Measurements from ENCODE around the gene SPATS1. TPM values are rescaled to one million over a fixed set of nuclear protein-coding genes. Genes with fewer than 3 reads are reported as not detected.

SPATS1 gene
- total and polyA plus RNA-seq, 4 experiments from 2014 or later = not detected

- intact Hi-C loops (cut with micrococcal nuclease) = no loop called here
- H3K27ac Mint-ChIP-seq = no peak overlapping the region
- H3K4me3 Mint-ChIP-seq = no peak overlapping the region
- Histone ChIP-seq H3K27ac (ENCODE audit: low read depth, low read length) (no peak overlapping the region), H3K4me3 (ENCODE audit: low read length in 2 of 2) (no peak overlapping the region), H3K4me1 (ENCODE audit: insufficient read depth, low read length) (no peaks in the 10 kb centered on the region), H3K27me3 (ENCODE audit: insufficient read depth, low read length) (no peaks in the 10 kb centered on the region), H3K36me3 (ENCODE audit: insufficient read depth, low read length) (no peaks in the 10 kb centered on the region), H3K9me3 (ENCODE audit: control insufficient read depth in 1 of 2, low read length in 2 of 2) (no peaks in the 10 kb centered on the region)
- DNase-seq = no peak
- H3K27me3 Mint-ChIP-seq = peaks cover 7 to 26% of the 10 kb centered on the region in 2 donors
- no peaks in the 10 kb centered on the region for H3K36me3 Mint-ChIP-seq
- no peaks in the 10 kb centered on the region for H3K4me1 Mint-ChIP-seq
- peaks cover 0 to 2% (median 0%) of the 10 kb centered on the region in 8 donors for H3K9me3 Mint-ChIP-seq
- ChIA-PET POLR2A (ENCODE audit: partially characterized antibody) (no interaction called here), CTCF (ENCODE audit: partially characterized antibody) (interaction anchor here (1.1 to 1.6 kb wide), 2 partner anchors 8 to 61 kb away, joined by 5 to 9 read pairs; no protein-coding TSS in a partner anchor)
Observed at GRCh38 chr6:44329858-44330257, 12.6 kb upstream of the SPATS1 start.

DNA sequence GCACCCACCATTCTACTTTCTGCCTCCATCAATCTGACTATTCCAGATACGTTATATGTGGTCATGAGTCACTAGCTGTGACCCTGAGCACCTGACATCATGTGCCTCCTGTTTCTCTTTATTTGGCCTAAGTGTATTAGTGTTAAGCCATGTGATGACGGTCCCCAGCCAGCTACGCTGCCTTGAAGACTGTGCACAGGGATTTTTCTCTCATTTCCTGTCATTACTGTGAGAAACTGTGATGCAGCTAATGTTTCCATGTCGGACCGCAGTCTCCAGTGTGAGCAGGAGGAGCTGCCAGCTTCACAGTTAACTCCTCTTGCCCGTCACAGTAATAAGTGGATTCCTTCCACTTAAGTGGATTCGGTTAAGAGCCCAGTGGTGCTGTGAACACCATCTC is 9.9 kb upstream of the SPATS1 start:
- H3K27me3 ChIP-seq (ENCODE audit: insufficient read depth, low read length) = no peaks in the 10 kb centered on the region
- no peaks in the 10 kb centered on the region for H3K4me1 Mint-ChIP-seq
- intact Hi-C loops (cut with micrococcal nuclease) = no loop called here
- H3K4me1 ChIP-seq (ENCODE audit: insufficient read depth, low read length) = no peaks in the 10 kb centered on the region
- ChIA-PET CTCF (ENCODE audit: partially characterized antibody) (interaction anchor here (0.7 to 7.7 kb wide), 6 partner anchors 20 to 164 kb away, joined by 3 to 48 read pairs (median 3); partner anchors contain the start of gene AARS2), POLR2A (ENCODE audit: partially characterized antibody) (no interaction called here)
- no peak overlapping the region for H3K4me3 Mint-ChIP-seq
- no peaks in the 10 kb centered on the region for H3K9me3 ChIP-seq (ENCODE audit: control insufficient read depth in 1 of 2, low read length in 2 of 2)
- peaks cover 7 to 26% of the 10 kb centered on the region in 2 donors for H3K27me3 Mint-ChIP-seq
- H3K9me3 Mint-ChIP-seq = no peaks in the 10 kb centered on the region
- no peak overlapping the region for H3K27ac Mint-ChIP-seq
- H3K36me3 Mint-ChIP-seq = no peaks in the 10 kb centered on the region
- no peak overlapping the region for H3K27ac ChIP-seq (ENCODE audit: low read depth, low read length)
- H3K36me3 ChIP-seq (ENCODE audit: insufficient read depth, low read length) = no peaks in the 10 kb centered on the region
- no peak for DNase-seq
- no peak overlapping the region for H3K4me3 ChIP-seq (ENCODE audit: low read length in 2 of 2)

- ChIA-PET POLR2A (ENCODE audit: partially characterized antibody) (no interaction called here), CTCF (ENCODE audit: partially characterized antibody) (interaction anchor here (0.7 to 7.7 kb wide), 4 partner anchors 20 to 160 kb away, joined by 3 to 48 read pairs (median 4); partner anchors contain the start of gene AARS2)
- peaks cover 7 to 26% of the 10 kb centered on the region in 2 donors for H3K27me3 Mint-ChIP-seq
- H3K4me1 ChIP-seq (ENCODE audit: insufficient read depth, low read length) = no peaks in the 10 kb centered on the region
- no peak overlapping the region for H3K4me3 Mint-ChIP-seq
- no peaks in the 10 kb centered on the region for H3K9me3 Mint-ChIP-seq
- H3K27ac ChIP-seq (ENCODE audit: low read depth, low read length) = no peak overlapping the region
- H3K4me3 ChIP-seq (ENCODE audit: low read length in 2 of 2) = no peak overlapping the region
- no peaks in the 10 kb centered on the region for H3K27me3 ChIP-seq (ENCODE audit: insufficient read depth, low read length)
- H3K36me3 Mint-ChIP-seq = no peaks in the 10 kb centered on the region
- no peaks in the 10 kb centered on the region for H3K4me1 Mint-ChIP-seq
- H3K9me3 ChIP-seq (ENCODE audit: control insufficient read depth in 1 of 2, low read length in 2 of 2) = no peaks in the 10 kb centered on the region
- no peak overlapping the region for H3K27ac Mint-ChIP-seq
- intact Hi-C loops (cut with micrococcal nuclease) = no loop called here
- no peak for DNase-seq
- no peaks in the 10 kb centered on the region for H3K36me3 ChIP-seq (ENCODE audit: insufficient read depth, low read length)
Observed at GRCh38 chr6:44333273-44333919, 9.1 kb upstream of the SPATS1 start.

- intact Hi-C loops (cut with micrococcal nuclease) = no loop called here
- no peaks in the 10 kb centered on the region for H3K36me3 Mint-ChIP-seq
- Histone ChIP-seq H3K4me1 (ENCODE audit: insufficient read depth, low read length) (no peaks in the 10 kb centered on the region), H3K9me3 (ENCODE audit: control insufficient read depth in 1 of 2, low read length in 2 of 2) (no peaks in the 10 kb centered on the region), H3K27ac (ENCODE audit: low read depth, low read length) (no peak overlapping the region), H3K27me3 (ENCODE audit: insufficient read depth, low read length) (no peaks in the 10 kb centered on the region), H3K4me3 (ENCODE audit: low read length in 2 of 2) (no peak overlapping the region), H3K36me3 (ENCODE audit: insufficient read depth, low read length) (no peaks in the 10 kb centered on the region)
- ChIA-PET POLR2A (ENCODE audit: partially characterized antibody) (no interaction called here), CTCF (ENCODE audit: partially characterized antibody) (interaction anchor here (1.2 to 7.7 kb wide), 3 partner anchors 8 to 160 kb away, joined by 5 to 48 read pairs (median 6); no protein-coding TSS in a partner anchor)
- H3K27me3 Mint-ChIP-seq = peaks cover 7 to 26% of the 10 kb centered on the region in 2 donors
- H3K4me3 Mint-ChIP-seq = no peak overlapping the region
- no peak overlapping the region for H3K27ac Mint-ChIP-seq
- DNase-seq = no peak
- no peaks in the 10 kb centered on the region for H3K4me1 Mint-ChIP-seq
- H3K9me3 Mint-ChIP-seq = no peaks in the 10 kb centered on the region
Observed at GRCh38 chr6:44333942-44334341, 8.5 kb upstream of the SPATS1 start.

GRCh38 chr6:44335631-44336030 is 6.8 kb upstream of the SPATS1 start:
- intact Hi-C loops (cut with micrococcal nuclease) = no loop called here
- Histone ChIP-seq H3K9me3 (ENCODE audit: control insufficient read depth in 1 of 2, low read length in 2 of 2) (no peaks in the 10 kb centered on the region), H3K36me3 (ENCODE audit: insufficient read depth, low read length) (no peaks in the 10 kb centered on the region), H3K4me1 (ENCODE audit: insufficient read depth, low read length) (no peaks in the 10 kb centered on the region), H3K27me3 (ENCODE audit: insufficient read depth, low read length) (no peaks in the 10 kb centered on the region), H3K27ac (ENCODE audit: low read depth, low read length) (no peak overlapping the region), H3K4me3 (ENCODE audit: low read length in 2 of 2) (no peak overlapping the region)
- Mint-ChIP-seq H3K27me3 (peaks cover 3 to 22% of the 10 kb centered on the region in 2 donors), H3K9me3 (no peaks in the 10 kb centered on the region), H3K4me3 (no peak overlapping the region), H3K4me1 (no peaks in the 10 kb centered on the region), H3K36me3 (no peaks in the 10 kb centered on the region), H3K27ac (no peak overlapping the region)
- ChIA-PET POLR2A (ENCODE audit: partially characterized antibody) (no interaction called here), CTCF (ENCODE audit: partially characterized antibody) (interaction anchor here (0.8 to 7.7 kb wide), 5 partner anchors 10 to 162 kb away, joined by 3 to 54 read pairs (median 5); no protein-coding TSS in a partner anchor)
- no peak for DNase-seq

DNA sequence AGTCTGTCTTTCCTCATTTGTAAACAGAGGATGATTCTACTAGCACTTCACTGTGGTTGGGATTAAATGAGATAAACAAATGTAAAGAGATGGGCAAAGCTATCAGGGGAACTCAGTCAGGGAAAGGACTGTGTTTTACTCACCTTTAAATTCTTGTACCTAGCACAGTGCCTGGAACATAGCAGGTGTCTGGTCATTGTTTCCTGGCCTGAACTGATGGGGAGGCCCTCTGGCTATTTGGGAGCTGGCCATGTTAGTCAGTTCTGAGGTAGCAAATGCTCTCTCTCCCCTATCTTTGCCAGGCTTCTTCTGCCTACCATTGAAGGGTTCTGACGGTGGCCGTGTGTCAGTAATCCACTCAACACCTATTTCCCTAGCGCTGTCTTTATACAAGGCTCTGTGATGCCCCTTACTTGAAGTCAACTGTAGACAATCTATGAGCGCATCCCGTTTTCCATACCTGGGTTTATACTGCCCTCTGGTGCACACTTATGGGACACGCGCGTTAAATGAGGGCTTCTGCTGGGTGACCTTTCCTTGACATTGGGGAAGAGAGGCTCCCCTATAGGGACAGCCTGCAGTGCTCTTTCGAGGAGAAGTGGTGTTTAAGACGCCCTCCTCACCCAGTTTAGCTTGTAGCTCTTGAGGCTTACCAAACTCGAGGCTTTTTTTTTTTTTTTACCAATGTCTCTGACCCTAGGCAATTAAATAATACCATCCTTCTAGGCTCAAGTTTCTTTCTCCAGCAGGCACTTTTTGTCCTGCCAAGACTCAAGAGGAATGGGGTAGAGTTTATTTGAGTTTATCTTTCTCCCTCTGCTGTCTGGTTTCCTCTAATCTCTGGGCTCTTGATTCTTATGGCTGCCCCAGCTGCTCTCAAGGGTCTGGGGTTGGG is 4.0 kb upstream of the SPATS1 start:
- H3K27me3 ChIP-seq (ENCODE audit: insufficient read depth, low read length) = peaks cover 12% of the 10 kb centered on the region
- DNase-seq = peak; percentile 53 to 67 (median 65)
- Mint-ChIP-seq H3K36me3 (no peaks in the 10 kb centered on the region), H3K9me3 (no peaks in the 10 kb centered on the region), H3K27me3 (peaks cover 16 to 26% of the 10 kb centered on the region in 2 donors), H3K4me3 (no peak overlapping the region), H3K27ac (peak overlapping the region in 1 of 7 donors; percentile 12), H3K4me1 (no peaks in the 10 kb centered on the region)
- H3K36me3 ChIP-seq (ENCODE audit: insufficient read depth, low read length) = no peaks in the 10 kb centered on the region
- CTCF ChIA-PET (ENCODE audit: partially characterized antibody) = interaction anchor here (0.6 to 7.7 kb wide), 14 partner anchors 9 to 243 kb away, joined by 3 to 54 read pairs (median 4); no protein-coding TSS in a partner anchor
- no peaks in the 10 kb centered on the region for H3K9me3 ChIP-seq (ENCODE audit: control insufficient read depth in 1 of 2, low read length in 2 of 2)
- intact Hi-C loops (cut with micrococcal nuclease) = loop anchor here (1.0 kb wide), 3 partner anchors 70 to 166 kb away; no protein-coding TSS in a partner anchor
- no peaks in the 10 kb centered on the region for H3K4me1 ChIP-seq (ENCODE audit: insufficient read depth, low read length)
- POLR2A ChIA-PET (ENCODE audit: partially characterized antibody) = no interaction called here
- H3K4me3 ChIP-seq (ENCODE audit: low read length in 2 of 2) = no peak overlapping the region
- no peak overlapping the region for H3K27ac ChIP-seq (ENCODE audit: low read depth, low read length)

- intact Hi-C loops (cut with micrococcal nuclease) = no loop called here
- Histone ChIP-seq H3K27me3 (ENCODE audit: insufficient read depth, low read length) (peaks cover 14% of the 10 kb centered on the region), H3K9me3 (ENCODE audit: control insufficient read depth in 1 of 2, low read length in 2 of 2) (no peaks in the 10 kb centered on the region), H3K4me3 (ENCODE audit: low read length in 2 of 2) (no peak overlapping the region), H3K36me3 (ENCODE audit: insufficient read depth, low read length) (no peaks in the 10 kb centered on the region), H3K27ac (ENCODE audit: low read depth, low read length) (no peak overlapping the region), H3K4me1 (ENCODE audit: insufficient read depth, low read length) (no peaks in the 10 kb centered on the region)
- Mint-ChIP-seq H3K36me3 (no peaks in the 10 kb centered on the region), H3K4me3 (no peak overlapping the region), H3K27me3 (peaks cover 24 to 32% of the 10 kb centered on the region in 2 donors), H3K9me3 (no peaks in the 10 kb centered on the region), H3K4me1 (no peaks in the 10 kb centered on the region), H3K27ac (no peak overlapping the region)
- DNase-seq = no peak
- ChIA-PET CTCF (ENCODE audit: partially characterized antibody) (interaction anchor here (1.0 to 7.7 kb wide), 14 partner anchors 8 to 652 kb away, joined by 3 to 54 read pairs (median 5); partner anchors contain the start of gene MRPS18A), POLR2A (ENCODE audit: partially characterized antibody) (no interaction called here)
Observed at GRCh38 chr6:44339301-44339700, 3.1 kb upstream of the SPATS1 start.

Measured in CD4-positive, alpha-beta memory T cell (primary cell).